GM11168 (cell line): ENCODE measurements around the gene NKRF.

ENCODE experiments used
- in situ Hi-C: fragments of 300-500 bp; cut with MboI; formaldehyde crosslinking; loops from one replicate; pipeline ENCODE4 v1.12.0; 2022; ENCODE audit warnings: low sequenced_read_pairs; ENCODE audit not compliant: unreplicated experiment

NKRF gene

GRCh38 chrX:119617517-119618164, 11.4 kb upstream of the NKRF start:
- in situ Hi-C loops = no loop called here

- in situ Hi-C loops = no loop called here
Measured at GRCh38 chrX:119614776-119615175, 8.6 kb upstream of the NKRF start.

- in situ Hi-C loops = no loop called here
Measured at GRCh38 chrX:119607018-119607389, 780 bp upstream of the NKRF start.

DNA sequence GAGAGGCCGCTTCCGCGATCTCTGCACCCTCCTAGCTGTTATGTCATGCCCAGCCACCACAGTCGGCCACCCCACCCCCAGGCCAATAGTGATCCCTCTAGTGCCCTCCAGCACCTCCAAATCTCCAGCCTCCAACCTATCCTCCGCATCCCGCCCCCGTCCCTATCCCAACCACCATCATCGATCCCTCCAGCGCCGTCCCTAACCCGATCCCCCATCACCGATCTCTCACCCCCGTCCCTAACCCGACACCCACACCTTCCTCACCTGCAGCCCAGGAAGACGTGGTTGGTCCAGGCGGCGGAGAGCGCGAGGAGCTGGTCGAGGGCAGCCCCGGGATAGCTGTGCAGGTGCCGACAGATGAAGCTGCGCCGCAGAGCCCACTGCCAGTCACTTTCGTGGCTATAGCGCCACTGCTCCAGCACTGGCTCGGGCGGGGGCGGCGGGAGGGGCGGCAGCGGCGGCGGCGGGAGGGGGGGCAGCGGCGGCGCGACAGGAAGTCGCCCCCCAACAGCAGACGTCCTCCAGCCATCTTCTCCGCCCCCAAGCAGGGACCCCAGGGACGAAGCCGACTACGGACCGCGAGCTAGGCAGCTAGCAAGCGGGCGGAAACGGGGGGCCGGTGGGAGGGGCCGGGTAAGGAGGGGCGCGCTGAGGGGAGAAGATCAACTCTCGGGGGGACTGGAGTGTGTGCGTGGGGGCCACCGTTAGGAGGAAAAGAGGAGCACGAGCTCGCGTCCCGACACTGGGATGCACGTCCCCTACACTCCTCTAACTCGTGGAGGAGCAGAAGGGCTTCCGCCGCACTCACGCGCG, 552 bp downstream of the NKRF start:
- in situ Hi-C loops = no loop called here

DNA sequence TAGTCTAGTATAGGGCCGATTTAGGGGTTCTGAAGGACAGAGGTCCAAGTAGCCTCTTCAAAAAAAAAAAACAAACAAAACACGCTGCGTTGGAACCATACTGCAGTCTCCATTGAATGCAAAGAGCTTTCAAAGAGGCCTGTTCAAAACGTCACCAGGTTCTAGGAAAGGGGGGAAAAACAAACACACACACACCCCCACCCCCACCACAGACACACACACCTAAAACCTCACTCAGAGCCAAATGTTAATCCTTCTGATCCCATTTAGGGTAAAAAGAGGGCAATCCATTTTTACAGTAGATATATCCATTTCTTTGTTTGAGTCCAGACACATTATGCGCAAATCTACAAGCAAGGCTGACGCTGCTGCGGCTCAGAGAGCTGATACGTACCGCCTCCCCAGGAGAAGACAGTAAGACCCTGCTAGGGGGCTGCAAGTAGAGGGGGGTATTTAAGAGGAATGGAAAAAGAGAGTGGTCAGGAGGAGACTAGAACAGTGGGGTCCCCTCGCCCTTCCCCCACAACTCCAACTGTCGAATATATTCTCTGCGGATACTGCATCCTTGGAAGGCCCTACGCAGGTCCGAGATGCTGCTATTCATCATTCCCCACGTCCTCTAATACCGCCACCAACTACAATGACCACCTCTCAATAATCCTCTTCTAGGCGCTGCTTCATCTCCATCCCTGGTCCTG, 1.3 kb downstream of the NKRF start:
- in situ Hi-C loops = no loop called here

DNA sequence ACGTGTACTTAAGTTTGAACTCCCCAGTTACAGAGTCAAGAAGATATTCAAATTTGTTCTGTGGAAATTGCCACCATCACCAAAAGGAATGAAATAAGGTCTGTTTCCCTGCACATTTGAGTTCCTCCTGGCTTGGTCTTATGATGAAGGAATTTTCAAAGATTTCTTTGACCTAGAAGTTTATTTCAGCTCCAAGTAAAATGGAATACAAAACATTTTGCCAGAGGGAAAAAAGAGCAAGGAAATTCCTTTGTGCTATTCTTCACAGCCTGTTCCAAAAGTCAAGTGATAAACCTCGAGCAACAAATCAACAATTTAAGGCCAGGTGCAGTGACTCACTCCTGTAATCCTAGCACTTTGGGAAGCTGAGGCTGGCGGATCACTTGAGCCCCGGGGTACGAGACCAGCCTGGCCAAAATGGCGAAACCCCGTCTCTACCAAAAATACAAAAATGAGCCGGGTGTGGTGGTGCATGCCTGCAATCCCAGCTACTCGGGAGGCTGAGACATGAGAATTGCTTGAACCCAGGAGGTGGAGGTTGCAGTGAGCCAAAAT, 3.4 kb downstream of the NKRF start:
- in situ Hi-C loops = no loop called here

DNA sequence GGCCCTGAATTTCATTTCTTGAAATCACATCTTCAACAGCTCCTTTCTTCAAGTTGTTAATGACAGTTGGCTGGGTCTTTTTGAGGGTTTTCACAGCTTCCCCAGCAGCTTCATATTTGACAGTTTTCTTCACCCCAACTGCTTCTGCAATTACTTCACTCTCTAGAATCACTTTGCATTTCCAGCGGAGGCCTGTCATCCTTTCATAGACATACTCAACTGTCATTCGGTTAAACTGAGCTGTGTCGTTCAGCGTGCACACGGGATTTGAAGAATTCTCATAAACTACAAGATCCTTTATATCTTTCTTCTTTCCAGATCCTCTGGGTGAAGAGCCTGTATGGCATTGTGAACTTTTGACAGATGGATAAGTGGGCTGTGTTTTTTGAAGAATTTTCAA, 16.4 kb downstream of the NKRF start:
- in situ Hi-C loops = no loop called here

DNA sequence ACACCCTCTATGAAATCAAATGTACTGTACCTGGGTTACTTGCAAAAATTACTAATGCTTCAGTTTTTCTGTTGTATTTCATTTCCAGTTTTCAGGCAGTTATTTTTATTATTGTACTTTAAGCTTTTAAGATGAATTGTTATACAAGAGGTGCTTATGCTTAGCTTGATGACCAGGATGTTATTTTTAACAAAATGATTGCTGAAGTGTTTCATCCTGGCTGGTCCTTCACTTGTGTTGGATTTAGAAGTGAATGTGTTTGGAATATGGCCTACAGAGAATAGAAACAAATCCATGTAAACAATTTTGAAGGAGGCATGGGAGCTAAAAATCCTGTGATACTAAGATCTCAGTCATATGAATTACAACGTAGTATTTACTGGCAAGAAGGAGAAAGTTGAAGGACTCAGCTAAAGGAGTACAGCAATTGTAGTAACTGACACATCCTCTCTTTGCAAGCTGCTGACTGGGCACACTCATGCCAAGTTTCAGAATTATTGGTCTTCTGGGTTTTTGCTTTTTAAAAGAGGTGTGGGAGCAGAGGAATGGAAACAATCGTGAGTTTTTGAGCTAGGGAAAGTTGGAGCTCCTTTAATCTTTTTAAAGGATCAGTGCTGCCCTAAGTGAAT, 22.7 kb downstream of the NKRF start:
- in situ Hi-C loops = no loop called here

DNA sequence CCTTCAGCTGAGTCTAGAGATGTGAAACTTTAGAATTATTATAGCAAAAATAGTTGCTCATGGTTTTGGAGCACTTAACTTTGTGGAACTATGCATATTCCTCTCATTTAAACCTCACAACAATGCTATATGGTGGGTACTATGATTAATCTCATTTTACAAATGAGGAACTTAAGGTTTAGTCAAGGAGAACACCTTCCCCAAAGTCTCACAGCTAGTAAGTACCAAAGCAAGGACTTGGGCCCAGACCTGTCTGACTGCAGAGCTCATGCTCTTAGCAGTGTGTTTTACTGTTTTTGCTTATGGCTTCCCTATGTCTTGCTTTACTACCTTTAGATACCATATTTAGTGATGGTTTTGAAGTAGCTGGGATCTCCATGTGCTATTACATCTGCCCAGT, 26.8 kb downstream of the NKRF start:
- in situ Hi-C loops = no loop called here

DNA sequence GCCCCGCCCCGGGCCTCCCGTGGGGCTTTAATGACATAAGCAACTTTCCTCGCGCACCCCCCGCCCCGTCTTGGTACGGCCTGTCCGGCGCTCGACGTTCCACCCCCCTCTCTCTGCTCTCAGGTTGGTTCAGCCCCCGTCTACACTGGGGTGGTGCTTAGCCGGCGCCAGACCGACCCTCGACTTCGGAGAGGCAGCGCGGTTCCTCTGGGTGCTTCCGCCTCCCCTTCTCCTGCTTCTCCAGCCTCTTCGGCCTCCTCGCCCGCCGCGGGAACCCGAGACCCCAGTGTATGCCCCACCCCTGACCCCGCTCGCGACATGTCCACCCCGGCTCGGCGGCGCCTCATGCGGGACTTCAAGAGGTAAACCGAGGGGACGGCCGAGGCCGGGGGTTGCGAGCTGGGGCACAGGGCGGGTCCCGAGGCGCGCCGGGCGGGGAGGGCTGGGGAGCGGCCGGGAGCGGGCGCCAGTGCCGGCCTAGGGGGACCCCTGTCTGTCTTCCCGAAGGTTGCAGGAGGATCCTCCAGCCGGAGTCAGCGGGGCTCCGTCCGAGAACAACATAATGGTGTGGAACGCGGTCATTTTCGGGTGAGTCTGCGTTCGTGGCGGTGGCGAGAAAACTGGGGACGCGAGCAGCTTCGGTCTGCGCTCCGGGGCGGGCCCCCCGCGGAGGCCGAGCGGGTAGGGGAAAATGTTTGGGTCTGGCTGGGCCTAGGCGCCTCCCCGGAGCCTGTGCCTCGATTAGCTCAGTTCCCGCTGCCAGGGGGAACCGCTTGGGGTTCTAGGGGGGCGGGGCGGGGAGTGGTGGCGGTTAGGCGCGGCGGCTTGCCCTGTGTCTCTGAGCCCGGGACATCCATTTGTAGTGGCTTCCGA, 31.6 kb downstream of the NKRF start, which contains the start of gene UBE2A:
Gene UBE2A (plus strand): TSS at position 170 of the 873 bp plus-strand sequence. CDS start 149 bp downstream, at position 319.
- in situ Hi-C loops = no loop called here

- in situ Hi-C loops = no loop called here
Measured at GRCh38 chrX:119573840-119574393, 32.3 kb downstream of the NKRF start.

DNA sequence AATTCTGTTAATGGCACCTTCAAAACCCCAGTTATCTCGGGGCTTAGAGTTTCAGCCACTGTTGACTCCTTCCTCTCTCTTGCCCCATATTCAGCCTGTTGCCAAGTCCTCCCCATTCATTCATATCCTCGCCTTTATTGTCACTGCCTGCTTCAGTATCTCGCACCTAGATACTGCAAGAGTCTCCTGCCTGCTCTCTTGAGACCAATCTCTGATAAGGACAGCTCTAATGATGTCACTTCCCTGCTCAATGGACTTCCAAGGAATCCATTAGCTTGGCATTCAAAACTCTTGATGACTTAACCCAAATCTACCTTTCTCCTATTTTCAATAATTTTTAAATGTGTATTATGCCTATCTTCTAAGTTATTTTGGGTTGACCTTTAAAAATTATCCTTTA, 33.0 kb downstream of the NKRF start:
- in situ Hi-C loops = no loop called here

GRCh38 chrX:119570351-119570835, 35.8 kb downstream of the NKRF start:
- in situ Hi-C loops = no loop called here

GRCh38 chrX:119565107-119565663, 41.0 kb downstream of the NKRF start, which contains the start of gene STEEP1:
TSS of gene STEEP1 (minus strand) at chrX:119565409. CDS start at chrX:119565355, 54 bp downstream.
- in situ Hi-C loops = no loop called here

DNA sequence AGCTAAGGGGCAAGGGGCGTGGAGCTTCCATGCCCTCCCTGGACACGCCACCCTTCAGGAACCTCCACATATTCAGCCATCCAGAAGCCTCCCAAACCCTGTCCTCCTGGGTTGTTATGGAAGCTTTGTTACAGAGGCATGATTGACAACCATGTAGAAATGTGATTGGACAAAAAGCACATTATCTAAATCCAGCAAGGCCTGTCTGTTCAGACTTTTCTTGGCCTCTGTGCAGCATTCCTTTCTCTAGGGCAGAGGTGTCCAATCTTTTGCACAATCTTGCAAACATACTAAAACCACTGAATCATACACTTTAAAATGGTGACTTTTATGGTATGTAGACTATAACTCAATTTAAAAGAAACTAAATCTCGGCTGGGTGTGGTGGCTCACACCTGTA, 53.7 kb downstream of the NKRF start:
- in situ Hi-C loops = no loop called here

DNA sequence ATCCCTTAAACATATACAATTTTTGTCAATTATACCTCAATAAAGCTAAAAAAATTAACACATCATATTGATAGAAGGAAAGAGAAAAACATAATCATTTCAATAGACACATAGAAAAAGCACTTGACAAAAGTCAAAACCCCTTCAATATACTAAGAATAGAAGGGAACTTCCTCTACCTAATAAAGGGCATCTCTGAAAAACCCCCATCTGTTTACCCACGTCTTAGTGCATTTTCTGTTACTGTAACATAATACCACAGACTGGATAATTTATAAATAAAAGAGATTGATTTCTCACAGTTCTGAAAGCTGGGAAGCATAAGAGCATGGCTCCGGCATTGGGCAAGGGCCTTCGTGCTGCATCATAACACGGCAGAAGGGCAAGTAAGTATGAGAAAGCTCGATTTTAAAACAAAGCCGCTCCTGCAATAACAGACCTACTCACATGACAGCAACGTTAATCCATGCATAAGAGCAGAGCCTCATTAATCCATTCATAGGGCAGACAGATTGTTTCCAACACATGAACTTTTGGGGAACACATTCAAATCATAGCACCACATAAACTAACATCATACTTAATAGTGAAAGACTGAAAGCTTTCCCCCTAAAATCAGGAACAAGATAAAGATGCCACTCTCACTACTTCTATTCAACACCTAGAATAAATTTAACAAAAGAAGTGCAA, 56.8 kb downstream of the NKRF start:
- in situ Hi-C loops = no loop called here

GRCh38 chrX:119541188-119541587, 65.0 kb downstream of the NKRF start:
- in situ Hi-C loops = no loop called here

DNA sequence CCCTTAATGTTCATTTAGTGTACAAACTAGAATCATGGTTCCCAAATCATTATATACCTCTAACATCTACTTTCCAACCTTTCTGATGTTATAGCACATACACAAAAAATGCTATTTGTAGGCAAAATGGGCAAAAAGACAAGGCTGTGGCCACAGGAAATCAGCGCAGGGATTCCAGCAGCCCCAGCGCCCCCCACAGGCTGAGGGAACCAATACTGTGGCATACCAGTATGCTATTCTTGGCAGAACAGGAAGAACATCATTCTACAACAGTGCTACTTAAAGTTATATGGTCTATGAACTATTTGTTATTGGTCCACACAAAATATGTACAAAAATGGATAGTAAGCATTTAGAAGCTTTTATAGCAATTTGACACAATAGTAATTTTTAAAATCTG, 66.4 kb downstream of the NKRF start:
- in situ Hi-C loops = no loop called here
